HEK293 (cell line): ENCODE data around the gene CSF3.

Experiments
- CTCF ChIA-PET: fragments of 350-600 bp; formaldehyde crosslinking; extraction: SDS; loops from one replicate; lab custom pipeline; 2021; ENCODE audit warnings: antibody characterized with exemption; lab: Yijun Ruan, JAX
- POLR2A ChIA-PET: fragments of 300-600 bp; formaldehyde crosslinking; extraction: SDS; loops from one replicate; lab custom pipeline; 2020; ENCODE audit warnings: antibody characterized with exemption, inconsistent platforms; lab: Yijun Ruan, JAX
- H3K27ac ChIP-seq: fragments of 200-500 bp; sonication (Bioruptor generic); 2 replicates; pipeline ENCODE4 v1.5.1; 2014; ENCODE audit warnings: low read depth, low read length, control low read depth, inconsistent platforms; ENCODE audit errors: extremely low read depth
- H3K36me3 ChIP-seq, 2 experiments: fragments of 200-500 bp in 1 of 2; sonication (Bioruptor generic) in 1 of 2; 1 replicate in 1 of 2; 2 replicates in 1 of 2; pipeline ENCODE4 v1.5.1; 2014 to 2017; ENCODE audit warnings: inconsistent platforms in 2 of 2, low read length in 2 of 2; ENCODE audit not compliant: control insufficient read depth in 2 of 2, insufficient read depth in 1 of 2
- H3K4me1 ChIP-seq: fragments of 200-500 bp; sonication (Bioruptor generic); 2 replicates; pipeline ENCODE4 v1.5.1; 2014; ENCODE audit warnings: mild to moderate bottlenecking, low read length, inconsistent platforms; ENCODE audit not compliant: control insufficient read depth, insufficient read depth
- H3K4me3 ChIP-seq: 2 replicates; pipeline ENCODE4 v1.5.1; 2011; ENCODE audit warnings: low read depth, mild to moderate bottlenecking, control low read depth, low read length, moderate library complexity
- H3K9me3 ChIP-seq: fragments of 200-500 bp; sonication (Bioruptor generic); 2 replicates; pipeline ENCODE4 v1.5.1; 2014; ENCODE audit warnings: low read depth, low read length, inconsistent platforms; ENCODE audit not compliant: control insufficient read depth, insufficient read depth
- ZBTB17 ChIP-seq: fragments of 450-650 bp; formaldehyde crosslinking; IDR thresholded peaks from 2 replicates; pipeline ENCODE4 v1.5.1; 2016; ENCODE audit warnings: missing biosample characterization, missing genetic modification characterization
- ZFHX2 ChIP-seq: fragments of 450-650 bp; formaldehyde crosslinking; conservative IDR thresholded peaks from 2 replicates; pipeline ENCODE4 v1.5.1; 2016; ENCODE audit warnings: missing biosample characterization, missing genetic modification characterization
- ZNF184 ChIP-seq: fragments of 450-650 bp; IDR thresholded peaks from 2 replicates; pipeline ENCODE4 v1.5.1; 2018; ENCODE audit warnings: missing biosample characterization, mild to moderate bottlenecking, missing genetic modification characterization
- ZNF658 ChIP-seq: fragments of 450-650 bp; formaldehyde crosslinking; IDR thresholded peaks from 2 replicates; pipeline ENCODE4; 2016; ENCODE audit warnings: missing biosample characterization, missing genetic modification characterization
- ZNF664 ChIP-seq: fragments of 450-650 bp; formaldehyde crosslinking; IDR thresholded peaks from 2 replicates; pipeline ENCODE4 v1.5.1; 2016; ENCODE audit warnings: missing biosample characterization, missing genetic modification characterization
- TF ChIP-seq, protein P1 (sequence below): fragments of 450-650 bp; formaldehyde crosslinking; IDR thresholded peaks from 2 replicates; pipeline ENCODE4 v1.5.1; 2016; ENCODE audit warnings: missing biosample characterization, missing genetic modification characterization
- TF ChIP-seq, protein P2 (sequence below): fragments of 450-650 bp; formaldehyde crosslinking; IDR thresholded peaks from 2 replicates; pipeline ENCODE4 v1.5.1; 2017; ENCODE audit warnings: missing biosample characterization, missing genetic modification characterization
- TF ChIP-seq, protein P3 (sequence below): fragments of 450-650 bp; IDR thresholded peaks from 2 replicates; pipeline ENCODE4 v1.5.1; 2018; ENCODE audit warnings: missing biosample characterization, missing genetic modification characterization
- TF ChIP-seq, protein P4 (sequence below): fragments of 450-650 bp; formaldehyde crosslinking; IDR thresholded peaks from 2 replicates; pipeline ENCODE4 v1.5.1; 2016; ENCODE audit warnings: missing biosample characterization, missing genetic modification characterization

The CSF3 gene

GRCh38 chr17:40017422-40018080, 2.3 kb downstream of the CSF3 start:
- POLR2A ChIA-PET, result no interaction called here
- no peak overlapping the region for H3K4me3 ChIP-seq
- CTCF ChIA-PET, result interaction anchor here (0.7 to 14.3 kb wide), 8 partner anchors 9 to 272 kb away, joined by 3 to 268 read pairs (median 8); partner anchors contain the start of gene NR1D1
- H3K9me3 ChIP-seq, result no peaks in the 10 kb centered on the region
- H3K4me1 ChIP-seq, result no peaks in the 10 kb centered on the region
- peaks cover 10 to 45% of the 10 kb centered on the region in 2 experiments; a peak in 2 of 3 replicates for H3K36me3 ChIP-seq
- H3K27ac ChIP-seq, result no peak overlapping the region
- TF ChIP-seq ZNF184 (no peak), ZNF664 (peak; percentile 90), ZBTB17 (tag by site-specific recombination) (no peak), ZFHX2 (tag by site-specific recombination) (0 out of 2 replicates have a peak, but pooled peaks have one; percentile 6)
- TF ChIP-seq, protein P1, sequence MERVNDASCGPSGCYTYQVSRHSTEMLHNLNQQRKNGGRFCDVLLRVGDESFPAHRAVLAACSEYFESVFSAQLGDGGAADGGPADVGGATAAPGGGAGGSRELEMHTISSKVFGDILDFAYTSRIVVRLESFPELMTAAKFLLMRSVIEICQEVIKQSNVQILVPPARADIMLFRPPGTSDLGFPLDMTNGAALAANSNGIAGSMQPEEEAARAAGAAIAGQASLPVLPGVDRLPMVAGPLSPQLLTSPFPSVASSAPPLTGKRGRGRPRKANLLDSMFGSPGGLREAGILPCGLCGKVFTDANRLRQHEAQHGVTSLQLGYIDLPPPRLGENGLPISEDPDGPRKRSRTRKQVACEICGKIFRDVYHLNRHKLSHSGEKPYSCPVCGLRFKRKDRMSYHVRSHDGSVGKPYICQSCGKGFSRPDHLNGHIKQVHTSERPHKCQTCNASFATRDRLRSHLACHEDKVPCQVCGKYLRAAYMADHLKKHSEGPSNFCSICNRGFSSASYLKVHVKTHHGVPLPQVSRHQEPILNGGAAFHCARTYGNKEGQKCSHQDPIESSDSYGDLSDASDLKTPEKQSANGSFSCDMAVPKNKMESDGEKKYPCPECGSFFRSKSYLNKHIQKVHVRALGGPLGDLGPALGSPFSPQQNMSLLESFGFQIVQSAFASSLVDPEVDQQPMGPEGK (tag by site-specific recombination), result 0 out of 2 replicates have a peak, but pooled peaks have one; percentile 14
- TF ChIP-seq, protein P2, sequence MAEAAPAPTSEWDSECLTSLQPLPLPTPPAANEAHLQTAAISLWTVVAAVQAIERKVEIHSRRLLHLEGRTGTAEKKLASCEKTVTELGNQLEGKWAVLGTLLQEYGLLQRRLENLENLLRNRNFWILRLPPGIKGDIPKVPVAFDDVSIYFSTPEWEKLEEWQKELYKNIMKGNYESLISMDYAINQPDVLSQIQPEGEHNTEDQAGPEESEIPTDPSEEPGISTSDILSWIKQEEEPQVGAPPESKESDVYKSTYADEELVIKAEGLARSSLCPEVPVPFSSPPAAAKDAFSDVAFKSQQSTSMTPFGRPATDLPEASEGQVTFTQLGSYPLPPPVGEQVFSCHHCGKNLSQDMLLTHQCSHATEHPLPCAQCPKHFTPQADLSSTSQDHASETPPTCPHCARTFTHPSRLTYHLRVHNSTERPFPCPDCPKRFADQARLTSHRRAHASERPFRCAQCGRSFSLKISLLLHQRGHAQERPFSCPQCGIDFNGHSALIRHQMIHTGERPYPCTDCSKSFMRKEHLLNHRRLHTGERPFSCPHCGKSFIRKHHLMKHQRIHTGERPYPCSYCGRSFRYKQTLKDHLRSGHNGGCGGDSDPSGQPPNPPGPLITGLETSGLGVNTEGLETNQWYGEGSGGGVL, result 0 out of 2 replicates have a peak, but pooled peaks have one; percentile 10

- POLR2A ChIA-PET, result interaction anchor here (0.6 to 1.2 kb wide), 3 partner anchors 38 to 346 kb away, joined by 3 read pairs; partner anchors contain the start of genes GJD3 and PSMD3
- H3K27ac ChIP-seq, result no peak overlapping the region
- CTCF ChIA-PET, result interaction anchor here (0.5 to 14.3 kb wide), 9 partner anchors 8 to 395 kb away, joined by 3 to 268 read pairs (median 4); partner anchors contain the start of gene NR1D1
- TF ChIP-seq, protein P3, sequence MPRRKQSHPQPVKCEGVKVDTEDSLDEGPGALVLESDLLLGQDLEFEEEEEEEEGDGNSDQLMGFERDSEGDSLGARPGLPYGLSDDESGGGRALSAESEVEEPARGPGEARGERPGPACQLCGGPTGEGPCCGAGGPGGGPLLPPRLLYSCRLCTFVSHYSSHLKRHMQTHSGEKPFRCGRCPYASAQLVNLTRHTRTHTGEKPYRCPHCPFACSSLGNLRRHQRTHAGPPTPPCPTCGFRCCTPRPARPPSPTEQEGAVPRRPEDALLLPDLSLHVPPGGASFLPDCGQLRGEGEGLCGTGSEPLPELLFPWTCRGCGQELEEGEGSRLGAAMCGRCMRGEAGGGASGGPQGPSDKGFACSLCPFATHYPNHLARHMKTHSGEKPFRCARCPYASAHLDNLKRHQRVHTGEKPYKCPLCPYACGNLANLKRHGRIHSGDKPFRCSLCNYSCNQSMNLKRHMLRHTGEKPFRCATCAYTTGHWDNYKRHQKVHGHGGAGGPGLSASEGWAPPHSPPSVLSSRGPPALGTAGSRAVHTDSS, result peak; percentile 42; the same call in 1 of the 2 replicates
- TF ChIP-seq, protein P4, sequence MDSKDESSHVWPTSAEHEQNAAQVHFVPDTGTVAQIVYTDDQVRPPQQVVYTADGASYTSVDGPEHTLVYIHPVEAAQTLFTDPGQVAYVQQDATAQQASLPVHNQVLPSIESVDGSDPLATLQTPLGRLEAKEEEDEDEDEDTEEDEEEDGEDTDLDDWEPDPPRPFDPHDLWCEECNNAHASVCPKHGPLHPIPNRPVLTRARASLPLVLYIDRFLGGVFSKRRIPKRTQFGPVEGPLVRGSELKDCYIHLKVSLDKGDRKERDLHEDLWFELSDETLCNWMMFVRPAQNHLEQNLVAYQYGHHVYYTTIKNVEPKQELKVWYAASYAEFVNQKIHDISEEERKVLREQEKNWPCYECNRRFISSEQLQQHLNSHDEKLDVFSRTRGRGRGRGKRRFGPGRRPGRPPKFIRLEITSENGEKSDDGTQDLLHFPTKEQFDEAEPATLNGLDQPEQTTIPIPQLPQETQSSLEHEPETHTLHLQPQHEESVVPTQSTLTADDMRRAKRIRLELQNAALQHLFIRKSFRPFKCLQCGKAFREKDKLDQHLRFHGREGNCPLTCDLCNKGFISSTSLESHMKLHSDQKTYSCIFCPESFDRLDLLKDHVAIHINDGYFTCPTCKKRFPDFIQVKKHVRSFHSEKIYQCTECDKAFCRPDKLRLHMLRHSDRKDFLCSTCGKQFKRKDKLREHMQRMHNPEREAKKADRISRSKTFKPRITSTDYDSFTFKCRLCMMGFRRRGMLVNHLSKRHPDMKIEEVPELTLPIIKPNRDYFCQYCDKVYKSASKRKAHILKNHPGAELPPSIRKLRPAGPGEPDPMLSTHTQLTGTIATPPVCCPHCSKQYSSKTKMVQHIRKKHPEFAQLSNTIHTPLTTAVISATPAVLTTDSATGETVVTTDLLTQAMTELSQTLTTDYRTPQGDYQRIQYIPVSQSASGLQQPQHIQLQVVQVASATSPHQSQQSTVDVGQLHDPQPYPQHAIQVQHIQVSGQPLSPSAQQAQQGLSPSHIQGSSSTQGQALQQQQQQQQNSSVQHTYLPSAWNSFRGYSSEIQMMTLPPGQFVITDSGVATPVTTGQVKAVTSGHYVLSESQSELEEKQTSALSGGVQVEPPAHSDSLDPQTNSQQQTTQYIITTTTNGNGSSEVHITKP (tag by site-specific recombination), result 0 out of 2 replicates have a peak, but pooled peaks have one; percentile 17
- no peak for TF ChIP-seq ZNF658
- TF ChIP-seq ZFHX2 (tag by site-specific recombination), result peak; percentile 31; the same call in 1 of the 2 replicates
- H3K4me1 ChIP-seq, result peaks cover 6% of the 10 kb centered on the region
- H3K9me3 ChIP-seq, result no peaks in the 10 kb centered on the region
- H3K4me3 ChIP-seq, result no peak overlapping the region
- H3K36me3 ChIP-seq, result peaks cover 10 to 54% of the 10 kb centered on the region in 2 experiments; a peak in 2 of 3 replicates
Observed at GRCh38 chr17:40018211-40019121, 3.2 kb downstream of the CSF3 start.
